ENCODE results near the gene NANOGP8.

The NANOGP8 gene

GRCh38 chr15:35108453-35108852 lies 23.4 kb upstream of the NANOGP8 start:
- H3K4me3 Mint-ChIP-seq = no peak overlapping the region
- no peak overlapping the region for H3K27ac Mint-ChIP-seq
- H3K36me3 Mint-ChIP-seq = no peaks in the 10 kb centered on the region
- DNase-seq = no peak
- no peaks in the 10 kb centered on the region for H3K27me3 Mint-ChIP-seq
- no peaks in the 10 kb centered on the region for H3K9me3 Mint-ChIP-seq
- no peaks in the 10 kb centered on the region for H3K4me1 Mint-ChIP-seq
- ATAC-seq (replicated peaks) = no peak

- Mint-ChIP-seq H3K36me3 (no peaks in the 10 kb centered on the region), H3K4me1 (no peaks in the 10 kb centered on the region), H3K27ac (no peak overlapping the region), H3K27me3 (no peaks in the 10 kb centered on the region), H3K9me3 (no peaks in the 10 kb centered on the region), H3K4me3 (no peak overlapping the region)
- DNase-seq (no peak), ATAC-seq (replicated peaks) (no peak)
Measured at GRCh38 chr15:35107561-35107960, 22.5 kb upstream of the NANOGP8 start.

GRCh38 chr15:35107122-35107521 lies 22.0 kb upstream of the NANOGP8 start:
- H3K36me3 Mint-ChIP-seq = no peaks in the 10 kb centered on the region
- no peaks in the 10 kb centered on the region for H3K27me3 Mint-ChIP-seq
- H3K4me3 Mint-ChIP-seq = no peak overlapping the region
- ATAC-seq (replicated peaks) (no peak), DNase-seq (no peak)
- H3K9me3 Mint-ChIP-seq = no peaks in the 10 kb centered on the region
- H3K27ac Mint-ChIP-seq = no peak overlapping the region
- H3K4me1 Mint-ChIP-seq = no peaks in the 10 kb centered on the region

- Mint-ChIP-seq H3K36me3 (no peaks in the 10 kb centered on the region), H3K9me3 (no peaks in the 10 kb centered on the region), H3K27ac (no peak overlapping the region)
Measured at GRCh38 chr15:35104526-35105147, 19.5 kb upstream of the NANOGP8 start.

GRCh38 chr15:35102186-35102585 lies 17.1 kb upstream of the NANOGP8 start:
- Mint-ChIP-seq H3K36me3 (no peaks in the 10 kb centered on the region), H3K4me1 (no peaks in the 10 kb centered on the region), H3K27ac (no peak overlapping the region), H3K9me3 (no peaks in the 10 kb centered on the region), H3K4me3 (no peak overlapping the region), H3K27me3 (no peaks in the 10 kb centered on the region)
- no peak for DNase-seq
- no peak for ATAC-seq (replicated peaks)

More at GRCh38 chr15:35104526-35105147, 19.5 kb upstream of the NANOGP8 start:
- Mint-ChIP-seq H3K4me3 (no peak overlapping the region), H3K4me1 (no peaks in the 10 kb centered on the region), H3K27me3 (no peaks in the 10 kb centered on the region)
- DNase-seq (no peak), ATAC-seq (replicated peaks) (no peak)

GRCh38 chr15:35101335-35101734 lies 16.2 kb upstream of the NANOGP8 start:
- Mint-ChIP-seq H3K4me1 (no peaks in the 10 kb centered on the region), H3K36me3 (no peaks in the 10 kb centered on the region), H3K9me3 (no peaks in the 10 kb centered on the region), H3K27ac (no peak overlapping the region), H3K4me3 (no peak overlapping the region), H3K27me3 (no peaks in the 10 kb centered on the region)
- ATAC-seq (replicated peaks) = no peak
- DNase-seq = no peak

GRCh38 chr15:35098737-35099136 lies 13.6 kb upstream of the NANOGP8 start:
- no peaks in the 10 kb centered on the region for H3K4me1 Mint-ChIP-seq
- no peaks in the 10 kb centered on the region for H3K27me3 Mint-ChIP-seq
- H3K36me3 Mint-ChIP-seq = no peaks in the 10 kb centered on the region
- H3K27ac Mint-ChIP-seq = no peak overlapping the region
- DNase-seq = no peak
- no peak for ATAC-seq (replicated peaks)
- H3K9me3 Mint-ChIP-seq = no peaks in the 10 kb centered on the region
- H3K4me3 Mint-ChIP-seq = no peak overlapping the region

- ATAC-seq (replicated peaks) = no peak
- Mint-ChIP-seq H3K9me3 (peaks cover 0 to 6% of the 10 kb centered on the region in 2 donors), H3K36me3 (peaks cover 0 to 5% of the 10 kb centered on the region in 2 donors), H3K4me3 (no peak overlapping the region), H3K27ac (no peak overlapping the region), H3K4me1 (no peaks in the 10 kb centered on the region), H3K27me3 (peaks cover 0 to 5% of the 10 kb centered on the region in 2 donors)
- no peak for DNase-seq
Measured at GRCh38 chr15:35095941-35096340, 10.8 kb upstream of the NANOGP8 start.

- DNase-seq (no peak), ATAC-seq (replicated peaks) (no peak)
- peaks cover 0 to 6% of the 10 kb centered on the region in 2 donors for H3K9me3 Mint-ChIP-seq
- peaks cover 0 to 5% of the 10 kb centered on the region in 2 donors for H3K27me3 Mint-ChIP-seq
- H3K27ac Mint-ChIP-seq = no peak overlapping the region
- H3K4me3 Mint-ChIP-seq = no peak overlapping the region
- no peaks in the 10 kb centered on the region for H3K4me1 Mint-ChIP-seq
- peaks cover 0 to 5% of the 10 kb centered on the region in 2 donors for H3K36me3 Mint-ChIP-seq
Measured at GRCh38 chr15:35092846-35093245, 7.8 kb upstream of the NANOGP8 start.

- H3K27ac Mint-ChIP-seq = no peak overlapping the region
- peaks cover 0 to 6% of the 10 kb centered on the region in 2 donors for H3K9me3 Mint-ChIP-seq
- H3K4me1 Mint-ChIP-seq = no peaks in the 10 kb centered on the region
- ATAC-seq (replicated peaks) (no peak), DNase-seq (no peak)
- no peak overlapping the region for H3K4me3 Mint-ChIP-seq
- peaks cover 0 to 5% of the 10 kb centered on the region in 2 donors for H3K27me3 Mint-ChIP-seq
- peaks cover 0 to 5% of the 10 kb centered on the region in 2 donors for H3K36me3 Mint-ChIP-seq
Measured at GRCh38 chr15:35092311-35092710, 7.2 kb upstream of the NANOGP8 start.

- H3K36me3 Mint-ChIP-seq = peaks cover 0 to 5% of the 10 kb centered on the region in 2 donors
Measured at GRCh38 chr15:35090104-35090807, 5.2 kb upstream of the NANOGP8 start.

GRCh38 chr15:35089551-35089950 lies 4.5 kb upstream of the NANOGP8 start:
- H3K4me3 Mint-ChIP-seq = no peak overlapping the region
- ATAC-seq (replicated peaks) (no peak), DNase-seq (no peak)
- H3K27ac Mint-ChIP-seq = no peak overlapping the region
- H3K36me3 Mint-ChIP-seq = peaks cover 0 to 5% of the 10 kb centered on the region in 2 donors
- peaks cover 2 to 6% of the 10 kb centered on the region in 2 donors for H3K9me3 Mint-ChIP-seq
- peaks cover 5 to 6% of the 10 kb centered on the region in 2 donors for H3K27me3 Mint-ChIP-seq
- no peaks in the 10 kb centered on the region for H3K4me1 Mint-ChIP-seq

More at GRCh38 chr15:35090104-35090807, 5.2 kb upstream of the NANOGP8 start:
- H3K4me3 Mint-ChIP-seq = no peak overlapping the region
- H3K9me3 Mint-ChIP-seq = peaks cover 2 to 6% of the 10 kb centered on the region in 2 donors
- no peak for ATAC-seq (replicated peaks)
- no peaks in the 10 kb centered on the region for H3K4me1 Mint-ChIP-seq
- peaks cover 5% of the 10 kb centered on the region in 2 donors for H3K27me3 Mint-ChIP-seq
- DNase-seq = no peak
- H3K27ac Mint-ChIP-seq = no peak overlapping the region

- Mint-ChIP-seq H3K27me3 (peaks cover 5 to 6% of the 10 kb centered on the region in 2 donors), H3K4me1 (no peaks in the 10 kb centered on the region), H3K4me3 (no peak overlapping the region), H3K27ac (no peak overlapping the region), H3K36me3 (peaks cover 0 to 5% of the 10 kb centered on the region in 2 donors), H3K9me3 (peaks cover 2 to 6% of the 10 kb centered on the region in 2 donors)
- ATAC-seq (replicated peaks) = no peak
- no peak for DNase-seq
Measured at GRCh38 chr15:35088329-35088728, 3.2 kb upstream of the NANOGP8 start.

GRCh38 chr15:35087759-35088158 lies 2.7 kb upstream of the NANOGP8 start:
- no peak for ATAC-seq (replicated peaks)
- Mint-ChIP-seq H3K4me1 (no peaks in the 10 kb centered on the region), H3K27ac (no peak overlapping the region), H3K36me3 (peaks cover 0 to 5% of the 10 kb centered on the region in 2 donors), H3K9me3 (peaks cover 2 to 5% of the 10 kb centered on the region in 2 donors), H3K27me3 (peaks cover 4 to 6% of the 10 kb centered on the region in 2 donors), H3K4me3 (no peak overlapping the region)
- no peak for DNase-seq
